ENCODE results near the gene KLK8. TPM values are rescaled to one million over a fixed set of nuclear protein-coding genes. Genes with fewer than 3 reads are reported as not detected.
A peak's percentile ranks its signal among the peaks of the same experiment; 100 is the strongest.

The KLK8 gene
- total RNA-seq, 2 donors from 2014 or later: 1.1 TPM; not detected in 1

- Histone ChIP-seq H3K4me1 (ENCODE audit: control insufficient read depth, insufficient read depth, low read length) (peaks cover 11% of the 10 kb centered on the region), H3K9ac (ENCODE audit: extremely low read depth, low read length, poor library complexity, severe bottlenecking) (no peak overlapping the region), H3K27ac (ENCODE audit: low read depth, low read length) (no peak overlapping the region), H3K4me3 (ENCODE audit: low read length) (no peak overlapping the region), H3K36me3 (ENCODE audit: control insufficient read depth, insufficient read depth, low read length) (no peaks in the 10 kb centered on the region), H3K27me3 (ENCODE audit: control insufficient read depth, insufficient read depth, low read length, poor library complexity, severe bottlenecking) (peaks cover 20% of the 10 kb centered on the region), H3K9me3 (ENCODE audit: control insufficient read depth, low read length) (no peaks in the 10 kb centered on the region)
- no peaks in the 10 kb centered on the region for H3K9me3 Mint-ChIP-seq
- no peak for DNase-seq
- H3K27me3 Mint-ChIP-seq (ENCODE audit: insufficient read depth): peaks cover 29% of the 10 kb centered on the region
- TF ChIP-seq, protein P1, sequence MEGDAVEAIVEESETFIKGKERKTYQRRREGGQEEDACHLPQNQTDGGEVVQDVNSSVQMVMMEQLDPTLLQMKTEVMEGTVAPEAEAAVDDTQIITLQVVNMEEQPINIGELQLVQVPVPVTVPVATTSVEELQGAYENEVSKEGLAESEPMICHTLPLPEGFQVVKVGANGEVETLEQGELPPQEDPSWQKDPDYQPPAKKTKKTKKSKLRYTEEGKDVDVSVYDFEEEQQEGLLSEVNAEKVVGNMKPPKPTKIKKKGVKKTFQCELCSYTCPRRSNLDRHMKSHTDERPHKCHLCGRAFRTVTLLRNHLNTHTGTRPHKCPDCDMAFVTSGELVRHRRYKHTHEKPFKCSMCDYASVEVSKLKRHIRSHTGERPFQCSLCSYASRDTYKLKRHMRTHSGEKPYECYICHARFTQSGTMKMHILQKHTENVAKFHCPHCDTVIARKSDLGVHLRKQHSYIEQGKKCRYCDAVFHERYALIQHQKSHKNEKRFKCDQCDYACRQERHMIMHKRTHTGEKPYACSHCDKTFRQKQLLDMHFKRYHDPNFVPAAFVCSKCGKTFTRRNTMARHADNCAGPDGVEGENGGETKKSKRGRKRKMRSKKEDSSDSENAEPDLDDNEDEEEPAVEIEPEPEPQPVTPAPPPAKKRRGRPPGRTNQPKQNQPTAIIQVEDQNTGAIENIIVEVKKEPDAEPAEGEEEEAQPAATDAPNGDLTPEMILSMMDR (conservative IDR thresholded peaks at IDR 0.05): no peak
- H3K4me1 Mint-ChIP-seq: peaks cover 41% of the 10 kb centered on the region
- 67 to 95% methylated on average over 1 to 6 of the region's 6 CpGs for WGBS, 2 experiments (ENCODE audit: insufficient coverage in 1 of 2, insufficient read length in 1 of 2)
- H3K4me3 Mint-ChIP-seq: no peak overlapping the region
- H3K36me3 Mint-ChIP-seq (ENCODE audit: low read depth): no peaks in the 10 kb centered on the region
- H3K27ac Mint-ChIP-seq: peak overlapping the region; percentile 42
These were observed 24.0 kb upstream of the KLK8 start for GRCh38 chr19:51025401-51025800.

DNA sequence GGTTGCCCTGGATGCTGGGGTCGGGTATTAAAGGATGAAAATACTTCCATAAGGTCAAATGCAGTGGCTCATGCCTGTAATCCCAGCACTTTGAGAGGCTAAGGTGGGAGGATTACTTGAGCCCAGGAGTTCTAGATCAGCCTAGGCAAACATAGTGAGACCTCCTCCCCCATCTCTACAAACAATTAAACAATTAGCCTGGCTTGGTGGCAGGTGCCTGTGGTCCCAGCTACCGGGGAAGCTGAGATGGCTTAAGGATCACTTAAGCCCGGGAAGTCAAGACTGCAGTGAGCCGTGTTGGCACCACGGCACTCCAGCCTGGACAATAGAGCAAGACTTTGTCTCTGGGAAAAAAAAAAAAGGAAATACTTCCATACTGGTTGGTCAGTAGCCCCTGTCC, 23.5 kb upstream of the KLK8 start:
- peak overlapping the region; percentile 42 for H3K27ac Mint-ChIP-seq
- Histone ChIP-seq H3K4me3 (ENCODE audit: low read length) (no peak overlapping the region), H3K36me3 (ENCODE audit: control insufficient read depth, insufficient read depth, low read length) (no peaks in the 10 kb centered on the region), H3K27ac (ENCODE audit: low read depth, low read length) (no peak overlapping the region), H3K27me3 (ENCODE audit: control insufficient read depth, insufficient read depth, low read length, poor library complexity, severe bottlenecking) (peaks cover 25% of the 10 kb centered on the region), H3K9ac (ENCODE audit: extremely low read depth, low read length, poor library complexity, severe bottlenecking) (no peak overlapping the region), H3K9me3 (ENCODE audit: control insufficient read depth, low read length) (no peaks in the 10 kb centered on the region), H3K4me1 (ENCODE audit: control insufficient read depth, insufficient read depth, low read length) (peaks cover 11% of the 10 kb centered on the region)
- 58 to 61% methylated on average over 4 to 5 of the region's 5 CpGs for WGBS, 2 experiments (ENCODE audit: insufficient coverage in 1 of 2, insufficient read length in 1 of 2)
- H3K27me3 Mint-ChIP-seq (ENCODE audit: insufficient read depth): peaks cover 34% of the 10 kb centered on the region
- H3K9me3 Mint-ChIP-seq: no peaks in the 10 kb centered on the region
- peaks cover 42% of the 10 kb centered on the region for H3K4me1 Mint-ChIP-seq
- H3K36me3 Mint-ChIP-seq (ENCODE audit: low read depth): no peaks in the 10 kb centered on the region
- peak; percentile 68 for DNase-seq
- peak overlapping the region; percentile 32 for H3K4me3 Mint-ChIP-seq
- TF ChIP-seq, protein P1 (conservative IDR thresholded peaks at IDR 0.05): no peak

GRCh38 chr19:51023946-51024345, 22.5 kb upstream of the KLK8 start:
- Histone ChIP-seq H3K36me3 (ENCODE audit: control insufficient read depth, insufficient read depth, low read length) (no peaks in the 10 kb centered on the region), H3K27ac (ENCODE audit: low read depth, low read length) (no peak overlapping the region), H3K4me3 (ENCODE audit: low read length) (no peak overlapping the region), H3K27me3 (ENCODE audit: control insufficient read depth, insufficient read depth, low read length, poor library complexity, severe bottlenecking) (peaks cover 34% of the 10 kb centered on the region), H3K9me3 (ENCODE audit: control insufficient read depth, low read length) (no peaks in the 10 kb centered on the region), H3K9ac (ENCODE audit: extremely low read depth, low read length, poor library complexity, severe bottlenecking) (no peak overlapping the region), H3K4me1 (ENCODE audit: control insufficient read depth, insufficient read depth, low read length) (peaks cover 11% of the 10 kb centered on the region)
- DNase-seq: no peak
- no peaks in the 10 kb centered on the region for H3K9me3 Mint-ChIP-seq
- no peak overlapping the region for H3K27ac Mint-ChIP-seq
- no peaks in the 10 kb centered on the region for H3K36me3 Mint-ChIP-seq (ENCODE audit: low read depth)
- TF ChIP-seq, protein P1 (conservative IDR thresholded peaks at IDR 0.05): no peak
- peaks cover 43% of the 10 kb centered on the region for H3K27me3 Mint-ChIP-seq (ENCODE audit: insufficient read depth)
- WGBS, 2 experiments (ENCODE audit: insufficient coverage in 1 of 2, insufficient read length in 1 of 2): 89 to 100% methylated on average over 6 to 11 of the region's 11 CpGs
- H3K4me1 Mint-ChIP-seq: peaks cover 45% of the 10 kb centered on the region
- no peak overlapping the region for H3K4me3 Mint-ChIP-seq

All from endodermal cell (in vitro differentiated cells).